Hematopoietic multipotent progenitor cell treated with erythropoietin and hydrocortisone succinate and interleukin-3 and kit ligand, for 17 days (in vitro differentiated cells): ENCODE measurements around the gene ARHGEF17.
"Not testable (repeated sequence)": the region's sequence is repeated elsewhere in the genome, so short reads cannot be mapped to it uniquely, and the experiment has no call there.

ENCODE experiments used
- DNase-seq: peaks from one replicate; pipeline ENCODE4 v3.0.0-alpha.2; 2015; ENCODE audit warnings: low spot score

ARHGEF17 gene, protein sequence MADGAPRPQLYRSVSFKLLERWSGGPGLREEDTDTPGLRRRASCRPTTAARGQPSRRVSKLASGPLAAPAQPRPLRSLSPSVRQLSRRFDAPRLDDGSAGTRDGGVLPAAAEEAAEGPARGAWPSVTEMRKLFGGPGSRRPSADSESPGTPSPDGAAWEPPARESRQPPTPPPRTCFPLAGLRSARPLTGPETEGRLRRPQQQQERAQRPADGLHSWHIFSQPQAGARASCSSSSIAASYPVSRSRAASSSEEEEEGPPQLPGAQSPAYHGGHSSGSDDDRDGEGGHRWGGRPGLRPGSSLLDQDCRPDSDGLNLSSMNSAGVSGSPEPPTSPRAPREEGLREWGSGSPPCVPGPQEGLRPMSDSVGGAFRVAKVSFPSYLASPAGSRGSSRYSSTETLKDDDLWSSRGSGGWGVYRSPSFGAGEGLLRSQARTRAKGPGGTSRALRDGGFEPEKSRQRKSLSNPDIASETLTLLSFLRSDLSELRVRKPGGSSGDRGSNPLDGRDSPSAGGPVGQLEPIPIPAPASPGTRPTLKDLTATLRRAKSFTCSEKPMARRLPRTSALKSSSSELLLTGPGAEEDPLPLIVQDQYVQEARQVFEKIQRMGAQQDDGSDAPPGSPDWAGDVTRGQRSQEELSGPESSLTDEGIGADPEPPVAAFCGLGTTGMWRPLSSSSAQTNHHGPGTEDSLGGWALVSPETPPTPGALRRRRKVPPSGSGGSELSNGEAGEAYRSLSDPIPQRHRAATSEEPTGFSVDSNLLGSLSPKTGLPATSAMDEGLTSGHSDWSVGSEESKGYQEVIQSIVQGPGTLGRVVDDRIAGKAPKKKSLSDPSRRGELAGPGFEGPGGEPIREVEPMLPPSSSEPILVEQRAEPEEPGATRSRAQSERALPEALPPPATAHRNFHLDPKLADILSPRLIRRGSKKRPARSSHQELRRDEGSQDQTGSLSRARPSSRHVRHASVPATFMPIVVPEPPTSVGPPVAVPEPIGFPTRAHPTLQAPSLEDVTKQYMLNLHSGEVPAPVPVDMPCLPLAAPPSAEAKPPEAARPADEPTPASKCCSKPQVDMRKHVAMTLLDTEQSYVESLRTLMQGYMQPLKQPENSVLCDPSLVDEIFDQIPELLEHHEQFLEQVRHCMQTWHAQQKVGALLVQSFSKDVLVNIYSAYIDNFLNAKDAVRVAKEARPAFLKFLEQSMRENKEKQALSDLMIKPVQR (N-terminal part only)

DNA sequence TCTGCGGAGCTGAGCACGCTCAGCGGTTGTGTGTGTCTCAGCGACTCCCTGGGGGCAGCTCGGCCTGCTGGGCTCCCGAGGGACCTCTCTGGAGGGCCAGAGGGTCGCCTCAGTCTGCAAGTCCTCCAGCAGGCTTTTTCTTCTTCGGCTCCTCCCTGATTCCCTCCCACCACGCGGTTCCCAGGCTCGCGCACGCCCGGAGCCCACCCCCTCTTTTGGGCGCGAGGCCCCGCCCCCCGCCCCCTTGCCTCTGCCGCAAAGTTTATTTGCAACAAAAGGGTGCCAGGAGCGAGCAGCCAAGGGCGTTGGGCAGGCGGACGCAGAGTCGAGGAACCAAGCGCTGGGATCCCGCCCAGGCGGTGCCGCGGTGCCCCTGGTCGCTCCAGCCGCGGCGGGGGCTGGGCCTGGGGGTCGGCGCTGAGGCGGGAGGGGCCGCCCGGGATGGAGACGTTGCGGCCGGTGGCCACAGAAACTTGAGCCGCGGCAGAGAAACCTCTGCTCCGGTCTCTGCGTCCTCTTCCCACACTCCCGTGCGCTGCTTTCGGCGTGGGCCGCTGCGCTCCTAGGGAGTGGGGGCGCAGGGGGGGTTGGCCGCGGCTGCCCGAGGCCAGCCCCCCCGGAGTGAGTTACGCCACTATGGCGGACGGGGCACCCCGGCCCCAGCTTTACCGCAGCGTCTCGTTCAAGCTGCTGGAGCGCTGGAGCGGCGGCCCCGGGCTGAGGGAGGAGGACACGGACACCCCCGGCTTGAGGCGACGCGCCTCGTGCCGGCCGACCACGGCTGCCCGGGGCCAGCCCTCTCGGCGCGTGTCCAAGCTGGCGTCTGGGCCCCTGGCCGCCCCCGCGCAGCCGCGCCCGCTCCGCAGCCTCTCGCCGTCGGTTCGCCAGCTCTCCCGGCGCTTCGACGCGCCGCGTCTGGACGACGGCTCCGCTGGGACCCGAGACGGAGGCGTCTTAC, at the start of gene ARHGEF17:
TSS of gene ARHGEF17 (plus strand) at position 274 of the 958 bp plus-strand sequence. CDS start at position 637, 363 bp downstream.
- DNase-seq: no peak

DNA sequence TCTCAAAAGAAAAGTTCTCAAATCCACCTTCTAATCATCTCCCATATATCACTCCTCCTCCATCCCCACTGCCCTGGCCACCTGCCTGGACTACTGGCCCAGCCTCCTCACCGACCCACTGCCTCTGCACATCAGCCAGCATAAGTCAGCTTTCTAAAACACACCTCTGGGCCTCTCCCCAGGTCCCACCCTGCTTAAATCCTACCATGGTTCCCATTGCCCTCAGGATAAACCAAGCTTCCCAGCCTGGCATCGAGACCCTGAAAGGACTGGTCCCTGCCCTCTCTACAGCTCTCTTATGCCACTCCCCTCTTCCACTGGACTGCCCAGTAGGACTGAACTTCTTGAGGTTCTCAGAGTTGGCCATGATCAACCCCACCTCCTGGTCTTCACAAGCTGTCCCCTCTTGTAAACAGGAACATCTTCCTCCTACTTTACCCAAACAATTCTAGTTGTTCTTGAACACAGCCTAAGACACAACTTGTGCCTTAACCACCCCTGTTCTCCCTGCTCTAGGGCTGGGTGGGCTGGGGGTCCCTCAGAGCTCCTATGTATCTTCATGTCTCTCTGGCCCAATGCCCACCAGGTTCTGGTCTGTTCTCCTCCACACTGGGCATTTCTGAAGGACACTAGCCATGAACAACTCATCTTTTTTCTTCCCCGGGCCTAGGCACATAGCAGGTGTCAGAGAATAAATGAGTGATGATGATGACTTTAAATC, 48.5 kb upstream of the ARHGEF17 start:
- DNase-seq: no peak

DNA sequence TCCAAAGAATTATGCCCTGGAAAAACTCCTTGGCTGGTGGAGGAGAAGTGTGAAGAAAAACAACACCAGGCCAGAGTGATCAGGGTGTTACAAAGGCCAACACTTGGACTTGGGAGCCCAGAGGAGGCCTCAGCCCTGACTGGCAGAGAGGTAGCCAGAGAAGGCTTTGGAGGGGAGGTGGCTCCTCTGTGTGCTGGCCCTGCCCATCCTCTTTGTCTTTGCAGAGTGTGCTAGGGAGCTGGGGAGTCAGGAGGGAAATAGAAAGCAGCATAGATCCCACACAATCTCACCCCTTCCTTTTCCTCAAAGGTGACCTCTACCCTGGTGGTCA, 48.0 kb upstream of the ARHGEF17 start:
- DNase-seq: no peak

DNA sequence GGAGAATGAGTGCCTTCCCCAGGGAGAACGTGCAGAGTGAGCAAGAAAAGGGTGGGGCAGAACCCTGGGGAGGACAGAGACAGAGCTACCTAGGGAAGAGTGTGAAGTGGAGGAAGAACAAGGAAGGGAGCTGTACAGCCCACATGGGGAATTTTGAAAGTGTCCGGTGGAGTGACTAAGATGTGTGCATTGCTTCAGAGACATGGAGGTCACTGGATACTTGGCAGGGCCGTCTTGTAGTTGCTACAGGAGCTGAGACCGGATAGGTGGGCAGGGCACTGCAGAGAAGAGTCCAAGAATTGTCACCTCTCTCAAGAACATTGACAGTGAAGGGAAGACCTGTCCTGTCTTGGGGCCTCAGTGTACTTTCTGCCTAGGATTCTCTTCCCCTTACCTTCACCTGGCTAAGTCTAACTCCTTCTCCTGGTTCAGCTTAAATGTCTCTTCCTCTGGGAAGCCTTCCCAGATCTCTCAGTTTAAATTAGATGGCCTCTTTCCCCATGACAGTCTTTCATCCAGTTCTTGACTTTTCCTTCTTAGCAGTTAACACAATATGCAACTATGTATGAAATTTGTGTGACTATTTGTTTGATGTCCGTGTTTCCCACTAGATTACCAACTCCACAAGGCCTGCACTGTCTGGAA, 45.1 kb upstream of the ARHGEF17 start:
- no peak for DNase-seq

DNA sequence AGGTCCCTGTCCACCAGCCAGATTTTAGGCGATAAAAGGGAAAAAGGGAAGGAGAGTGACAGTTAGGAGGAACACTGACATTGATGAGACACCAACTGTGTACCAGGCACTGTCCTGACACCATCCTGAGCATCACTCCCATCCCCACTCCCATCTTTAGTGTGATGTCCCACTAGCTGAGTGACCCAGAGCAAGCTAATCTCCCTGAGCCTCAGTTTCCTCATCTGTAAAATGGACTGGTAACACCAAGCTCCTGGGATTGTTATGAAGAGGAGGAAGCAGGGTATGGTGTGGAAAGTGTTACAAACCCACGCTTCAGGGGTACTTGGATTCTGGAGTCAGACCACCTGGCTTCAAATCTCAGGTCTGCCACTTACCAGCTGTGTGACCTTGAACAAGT, 44.4 kb upstream of the ARHGEF17 start:
- DNase-seq: no peak

DNA sequence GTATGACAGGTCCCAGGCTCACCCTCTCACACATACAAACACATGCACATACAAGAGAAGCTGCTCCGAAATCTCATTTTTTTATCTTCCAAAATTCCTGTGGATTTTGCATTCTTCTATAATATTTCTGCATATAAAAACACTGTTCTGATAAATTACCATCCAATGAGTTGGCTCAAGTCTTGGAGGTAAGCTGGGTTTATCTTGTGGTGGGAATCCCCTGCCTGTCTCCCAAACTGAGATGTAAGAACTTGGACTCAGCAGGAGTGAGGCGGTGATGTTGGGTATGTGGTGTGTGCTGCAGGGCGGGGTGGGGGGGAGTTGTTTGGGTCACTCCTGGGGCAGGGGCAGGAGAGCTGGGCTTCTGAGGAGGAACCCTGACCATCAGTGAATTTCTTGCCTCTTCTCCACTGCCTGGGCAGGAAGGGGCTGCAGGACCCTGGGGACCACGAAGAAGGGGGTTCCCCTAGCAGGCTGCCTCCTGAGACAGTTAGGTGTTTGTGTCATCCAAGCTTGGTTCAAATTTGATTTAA, 42.7 kb upstream of the ARHGEF17 start:
- no peak for DNase-seq

DNA sequence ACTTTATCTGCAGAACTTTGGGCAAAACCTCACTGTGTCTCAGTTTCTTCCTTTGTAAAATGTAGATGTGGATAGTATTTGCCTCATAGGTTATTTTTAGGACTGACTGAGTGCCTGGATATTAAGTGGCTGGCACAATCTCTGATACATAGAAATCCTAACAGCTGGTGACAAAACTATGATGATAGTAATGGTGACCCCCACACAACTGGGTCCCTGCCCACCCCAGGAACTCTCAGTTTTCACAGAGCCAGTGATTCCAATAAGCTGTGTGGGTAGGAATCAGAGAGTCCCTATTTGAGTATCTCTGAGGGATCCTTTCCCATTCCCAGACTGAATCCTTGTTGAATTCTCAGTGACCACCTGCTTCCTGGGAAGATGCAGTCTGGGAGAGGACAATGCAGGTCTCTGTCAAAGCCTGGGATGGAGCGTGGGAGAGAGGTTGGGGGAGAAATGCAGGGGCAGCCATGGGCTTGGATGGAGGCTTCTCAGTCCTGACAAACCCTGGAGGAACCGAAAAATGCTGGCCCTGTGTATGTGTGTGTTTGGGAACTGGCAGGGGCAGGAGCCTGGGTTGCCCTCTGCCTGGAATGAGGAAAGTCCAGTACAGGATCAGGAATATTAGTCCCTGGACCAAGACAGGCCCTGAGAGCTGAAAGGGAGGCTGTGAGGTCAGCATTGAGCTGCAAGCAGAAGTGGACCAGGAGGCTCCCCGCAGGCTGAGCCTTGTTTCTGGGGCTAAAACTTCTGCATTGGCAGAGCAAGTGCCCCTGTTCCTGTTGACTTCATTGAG, 42.0 kb upstream of the ARHGEF17 start:
- DNase-seq: no peak

DNA sequence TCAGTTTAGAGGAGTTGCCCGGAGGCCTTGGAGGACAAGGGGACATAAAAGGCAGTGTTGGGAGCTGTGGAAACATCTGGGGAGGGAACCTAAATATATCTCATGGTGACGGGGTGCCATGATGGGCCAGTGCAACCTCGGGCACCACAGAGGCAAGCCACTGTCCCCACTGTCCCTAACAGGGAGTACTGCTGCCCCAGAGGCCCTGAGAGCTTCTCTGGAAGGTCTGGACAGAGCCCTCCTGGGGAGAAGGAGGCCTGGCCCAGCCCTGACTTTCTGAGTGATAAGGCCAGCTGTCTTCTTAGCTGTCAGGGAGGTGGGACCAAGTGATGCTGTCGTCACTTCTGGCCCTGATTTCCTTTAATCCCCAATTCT, 41.4 kb upstream of the ARHGEF17 start:
- no peak for DNase-seq

DNA sequence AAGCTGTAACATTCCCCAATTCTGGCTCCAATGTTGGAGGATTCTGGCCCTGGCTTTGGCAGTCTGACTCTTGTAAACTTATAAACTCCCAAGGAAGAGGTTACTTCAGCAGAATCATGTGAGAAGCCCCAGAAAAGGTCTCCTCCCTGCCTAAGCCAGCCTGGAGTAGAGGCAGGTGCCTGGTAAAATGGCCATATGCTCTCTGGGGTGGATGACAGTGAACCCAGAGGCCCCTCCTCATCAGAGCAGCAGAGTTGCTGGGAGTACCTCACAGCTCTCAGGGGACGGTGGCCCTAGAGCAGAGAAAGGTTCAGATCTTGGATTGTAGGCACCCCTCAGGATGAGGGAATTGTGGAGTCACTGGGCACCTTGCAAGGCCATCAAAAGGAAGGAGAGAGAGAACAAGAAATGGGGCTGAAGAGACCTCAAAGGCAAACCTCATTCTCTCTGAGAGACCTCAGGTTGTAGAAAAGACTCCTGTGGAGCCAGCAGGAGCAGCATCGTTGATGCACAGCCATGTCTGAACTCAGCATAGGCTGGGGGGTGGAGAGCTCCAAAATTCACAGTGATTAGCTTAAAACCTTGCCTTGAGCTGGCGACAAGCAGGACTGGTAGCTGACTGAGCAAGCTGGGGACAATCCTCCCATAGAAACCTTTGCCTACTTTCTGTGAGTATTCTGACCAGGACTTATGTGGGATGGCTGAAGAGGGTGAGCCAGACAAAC, 40.8 kb upstream of the ARHGEF17 start:
- DNase-seq: no peak

DNA sequence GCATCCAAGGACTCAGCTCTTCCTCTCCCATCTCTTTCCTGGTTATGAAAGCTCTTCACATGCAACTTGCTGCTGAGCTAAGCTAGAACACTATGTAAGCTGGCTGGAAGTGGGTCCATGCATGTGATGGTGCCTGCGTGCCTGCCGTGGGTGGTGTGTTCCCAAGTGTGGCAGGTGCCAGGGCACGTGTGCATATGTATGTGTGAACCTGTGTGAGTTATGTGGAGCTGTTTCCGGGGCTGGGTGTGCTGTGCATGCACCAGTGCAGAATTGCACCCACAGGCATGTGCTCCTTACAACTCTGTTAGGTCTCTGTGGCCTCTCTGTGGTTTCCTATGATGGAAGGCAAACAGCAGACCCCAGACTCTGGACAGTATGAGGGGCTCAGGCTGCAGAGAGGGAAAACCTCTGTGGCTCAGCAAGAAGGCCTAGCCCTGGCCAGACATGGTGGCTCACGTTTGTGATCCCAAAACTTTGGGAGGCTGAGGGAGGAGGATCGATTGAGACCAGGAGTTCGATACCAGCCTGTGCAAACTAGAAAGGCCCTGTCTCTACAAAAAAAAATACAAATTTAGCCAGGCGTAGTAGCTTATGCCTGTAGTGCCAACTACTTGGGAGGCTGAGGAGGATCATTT, 40.1 kb upstream of the ARHGEF17 start:
- DNase-seq: no peak

DNA sequence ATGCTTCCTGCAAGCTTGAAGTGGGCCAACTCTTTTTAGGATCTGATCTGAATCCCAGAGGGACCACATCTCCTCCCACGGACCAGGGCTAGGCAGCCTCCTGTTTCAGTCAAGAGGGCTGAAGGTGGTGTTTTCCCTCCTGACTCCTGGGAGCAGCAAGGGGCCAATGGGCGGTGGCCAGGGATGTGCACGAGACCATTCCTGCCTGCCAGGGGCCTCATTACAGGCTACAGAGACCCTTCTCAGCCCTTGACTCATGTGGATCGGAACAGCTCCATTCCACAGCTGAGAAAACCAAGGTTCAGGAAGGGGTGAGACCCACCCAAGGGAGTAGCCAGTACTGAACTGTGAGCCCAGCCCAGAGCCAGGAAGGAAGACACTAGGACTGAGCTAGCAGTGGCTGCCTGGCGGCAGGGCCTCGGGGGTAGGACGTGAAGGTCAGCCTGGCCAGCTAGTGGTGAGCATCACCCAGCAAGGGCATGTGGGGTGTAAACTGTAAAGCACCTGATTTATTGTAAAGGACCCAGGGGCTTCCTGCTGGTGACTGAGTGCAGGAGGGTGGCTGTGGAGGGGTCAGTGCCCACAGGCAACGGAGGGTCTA, 39.3 kb upstream of the ARHGEF17 start:
- no peak for DNase-seq

DNA sequence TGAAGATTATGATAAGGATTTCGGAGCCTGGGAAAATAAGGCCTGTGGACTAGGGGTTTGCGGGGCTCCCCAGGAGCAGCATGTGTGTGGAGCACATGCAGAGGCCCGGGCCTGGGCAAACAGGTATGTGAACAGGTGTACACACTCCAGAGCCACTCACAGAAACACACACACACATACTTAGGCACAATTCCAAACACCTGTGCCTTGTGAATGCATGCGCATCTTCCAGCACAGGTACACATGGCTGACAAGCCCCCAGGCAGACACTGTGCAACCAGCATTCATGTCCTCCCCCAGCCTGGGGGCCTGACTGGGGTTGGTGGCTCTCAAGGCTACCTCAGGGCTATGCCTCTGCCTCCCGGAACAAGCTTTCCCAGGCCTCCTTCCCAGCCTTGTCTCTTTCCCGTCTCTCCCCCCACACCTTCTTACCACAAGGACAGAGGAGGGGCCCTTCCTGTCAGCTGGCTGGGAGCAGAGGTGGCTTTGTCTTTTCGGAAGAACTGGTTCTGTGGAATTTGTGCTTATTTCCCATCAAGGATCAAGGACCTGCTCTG, 38.5 kb upstream of the ARHGEF17 start:
- DNase-seq: no peak

DNA sequence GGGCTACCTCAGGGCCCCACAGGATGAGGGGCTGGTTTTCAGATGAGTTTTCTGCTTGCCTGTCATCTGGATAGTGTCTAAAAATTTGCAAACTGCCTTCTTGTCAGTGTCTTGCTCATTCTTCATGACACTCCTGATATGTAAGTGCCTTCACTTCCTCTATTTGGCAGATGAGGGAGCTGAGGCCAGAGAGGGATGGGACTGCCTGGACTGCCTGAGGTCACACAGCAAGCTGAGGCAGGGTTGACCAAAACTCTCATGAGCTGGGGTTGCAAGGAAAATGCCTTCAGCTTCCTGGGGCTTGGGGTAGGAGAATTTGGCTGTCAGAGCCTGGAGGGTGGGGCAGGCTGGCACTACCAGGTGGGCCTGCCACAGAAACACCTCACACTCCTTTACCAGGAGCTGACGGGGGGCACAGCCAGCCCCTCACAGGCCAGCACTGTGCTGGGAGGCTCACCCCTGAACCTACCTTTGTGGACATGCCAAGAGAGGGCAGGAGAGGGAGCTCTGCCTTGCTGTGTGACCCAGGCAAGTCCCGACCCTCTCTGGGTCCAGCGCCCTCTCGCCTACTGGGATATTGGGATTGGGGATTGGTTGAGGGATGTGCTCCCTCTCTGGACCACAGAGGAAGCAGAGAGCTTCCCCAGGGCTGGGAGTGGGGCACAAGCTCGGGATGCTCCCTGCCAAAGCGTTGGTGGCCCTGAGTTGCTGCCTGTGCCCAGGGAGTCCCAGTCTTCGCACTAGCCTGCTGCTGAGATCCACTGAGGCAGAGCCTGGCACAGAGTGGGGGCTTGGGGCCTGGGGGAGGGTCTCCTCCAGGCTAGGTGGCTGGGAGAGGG, 37.8 kb upstream of the ARHGEF17 start:
- no peak for DNase-seq

DNA sequence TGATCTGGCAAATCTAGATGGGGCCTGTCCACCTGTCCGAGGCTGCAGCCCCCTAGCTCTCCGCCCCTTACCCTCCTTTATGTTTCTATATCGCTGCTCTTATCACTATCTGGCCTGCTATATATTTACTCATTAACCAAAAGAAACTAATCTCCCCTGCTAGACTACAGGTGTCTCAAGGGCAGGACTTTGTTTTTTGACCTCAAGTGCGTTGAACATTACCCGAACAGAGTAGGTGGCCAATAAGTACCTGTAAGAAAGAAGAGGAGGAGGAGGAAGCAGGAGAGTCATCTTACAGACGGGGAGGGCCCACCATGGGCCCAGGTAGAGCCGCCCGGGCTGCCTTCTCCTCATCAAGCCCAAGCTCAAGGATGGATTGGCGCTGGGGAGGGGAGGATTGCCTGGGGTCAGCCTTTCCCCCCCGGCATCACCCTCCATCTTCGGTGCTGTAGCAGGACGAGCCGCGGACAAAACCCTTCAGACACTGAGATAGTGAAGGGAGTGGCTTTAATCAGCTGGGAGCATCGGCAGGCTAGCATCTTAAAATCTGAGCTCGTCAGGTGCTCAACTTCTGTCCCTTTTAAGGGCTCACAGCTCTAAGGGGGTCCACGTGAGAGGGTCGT, 37.1 kb upstream of the ARHGEF17 start:
- no peak for DNase-seq

DNA sequence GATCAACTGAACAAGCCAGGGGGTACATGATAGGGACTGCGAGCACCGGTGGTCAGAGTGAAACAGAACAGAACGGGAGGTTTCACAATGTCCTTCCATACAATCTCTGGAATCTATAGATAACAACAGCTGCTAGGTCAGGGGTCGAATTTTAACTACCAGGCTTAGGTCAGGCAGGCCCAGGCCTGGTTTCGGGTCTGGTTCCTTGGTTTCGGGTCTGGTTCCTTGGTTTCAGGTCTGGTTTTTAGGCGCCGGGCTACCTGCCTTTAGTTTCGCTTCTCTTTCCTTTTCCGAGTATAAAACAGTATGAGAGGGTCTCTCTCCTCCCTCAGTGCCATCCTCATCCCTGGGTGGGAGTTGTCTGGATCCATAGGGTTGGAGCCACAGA, 36.6 kb upstream of the ARHGEF17 start:
- not testable (repeated sequence) for DNase-seq
